Measurements from ENCODE around the gene HES4.

The HES4 gene, protein sequence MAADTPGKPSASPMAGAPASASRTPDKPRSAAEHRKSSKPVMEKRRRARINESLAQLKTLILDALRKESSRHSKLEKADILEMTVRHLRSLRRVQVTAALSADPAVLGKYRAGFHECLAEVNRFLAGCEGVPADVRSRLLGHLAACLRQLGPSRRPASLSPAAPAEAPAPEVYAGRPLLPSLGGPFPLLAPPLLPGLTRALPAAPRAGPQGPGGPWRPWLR

DNA sequence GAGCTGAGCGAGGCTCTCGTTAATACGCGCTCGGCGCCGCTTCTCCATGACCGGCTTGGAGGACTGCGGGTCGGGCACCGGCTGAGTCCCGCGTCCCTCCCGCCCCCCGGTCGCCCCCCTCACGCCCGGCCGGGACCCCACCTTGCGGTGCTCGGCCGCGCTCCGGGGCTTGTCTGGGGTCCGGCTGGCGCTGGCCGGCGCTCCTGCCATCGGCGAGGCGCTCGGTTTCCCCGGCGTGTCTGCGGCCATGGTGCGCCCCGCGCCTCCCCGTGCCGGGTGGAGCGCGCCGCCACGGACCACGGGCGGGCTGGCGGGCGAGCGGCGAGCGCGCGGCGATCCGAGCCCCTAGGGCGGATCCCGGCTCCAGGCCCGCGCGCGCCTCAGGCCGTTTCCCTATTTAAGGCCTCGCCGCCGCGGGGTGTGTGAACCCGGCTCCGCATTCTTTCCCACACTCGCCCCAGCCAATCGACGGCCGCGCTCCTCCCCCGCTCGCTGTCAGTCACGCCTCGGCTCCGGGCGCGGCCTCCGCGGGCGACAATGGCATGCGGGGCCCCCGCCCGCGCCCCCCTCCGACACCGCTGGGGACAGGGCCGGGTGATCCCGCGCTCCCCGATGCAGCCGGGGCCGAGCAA, at the start of gene HES4:
Gene HES4 (minus strand): TSS at position 373 of the 632 bp plus-strand sequence. CDS start 124 bp downstream, at position 249.
- peak; percentile 51 for DNase-seq (ENCODE audit: low read depth)

DNA sequence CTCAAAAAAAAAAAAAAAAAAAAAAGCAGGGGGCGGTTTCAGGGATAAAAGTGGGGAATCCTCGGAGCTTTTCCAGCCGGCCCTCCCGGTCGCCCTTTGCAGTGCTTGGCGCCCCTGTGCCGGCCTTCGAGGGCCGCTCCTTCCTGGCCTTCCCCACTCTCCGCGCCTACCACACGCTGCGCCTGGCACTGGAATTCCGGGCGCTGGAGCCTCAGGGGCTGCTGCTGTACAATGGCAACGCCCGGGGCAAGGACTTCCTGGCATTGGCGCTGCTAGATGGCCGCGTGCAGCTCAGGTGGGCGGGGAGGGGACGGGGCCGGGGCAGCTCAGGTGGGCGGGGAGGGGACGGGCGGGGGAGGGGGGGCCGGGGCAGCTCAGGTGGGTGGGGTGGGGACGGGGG, 48.9 kb upstream of the HES4 start:
- no peak for DNase-seq (ENCODE audit: low read depth)

DNA sequence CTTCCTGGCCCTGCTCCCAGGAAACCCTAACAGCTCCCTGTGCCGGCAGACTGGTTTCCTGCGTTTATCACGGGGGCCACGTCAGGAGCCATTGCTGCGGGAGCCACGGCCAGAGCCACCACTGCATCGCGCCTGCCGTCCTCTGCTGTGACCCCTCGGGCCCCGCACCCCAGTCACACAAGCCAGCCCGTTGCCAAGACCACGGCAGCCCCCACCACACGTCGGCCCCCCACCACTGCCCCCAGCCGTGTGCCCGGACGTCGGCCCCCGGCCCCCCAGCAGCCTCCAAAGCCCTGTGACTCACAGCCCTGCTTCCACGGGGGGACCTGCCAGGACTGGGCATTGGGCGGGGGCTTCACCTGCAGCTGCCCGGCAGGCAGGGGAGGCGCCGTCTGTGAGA, 48.1 kb upstream of the HES4 start:
- no peak for DNase-seq (ENCODE audit: low read depth)

DNA sequence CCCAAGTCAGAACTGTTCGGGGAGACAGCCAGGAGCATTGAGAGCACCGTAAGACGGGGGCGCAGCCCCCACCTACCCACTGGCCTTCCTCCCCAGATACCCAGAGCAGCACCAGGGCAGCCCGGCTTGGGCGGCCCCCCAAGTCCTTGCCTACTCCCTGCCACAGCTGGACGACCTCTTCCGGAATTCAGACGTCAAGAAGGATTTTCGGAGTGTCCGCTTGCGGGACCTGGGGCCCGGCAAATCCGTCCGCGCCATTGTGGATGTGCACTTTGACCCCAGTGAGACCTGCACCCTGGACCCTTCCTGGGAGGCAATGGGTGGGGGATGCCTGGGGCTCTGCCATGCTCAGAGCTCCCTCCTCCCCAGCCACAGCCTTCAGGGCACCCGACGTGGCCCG, 47.5 kb upstream of the HES4 start:
- DNase-seq (ENCODE audit: low read depth) = no peak

DNA sequence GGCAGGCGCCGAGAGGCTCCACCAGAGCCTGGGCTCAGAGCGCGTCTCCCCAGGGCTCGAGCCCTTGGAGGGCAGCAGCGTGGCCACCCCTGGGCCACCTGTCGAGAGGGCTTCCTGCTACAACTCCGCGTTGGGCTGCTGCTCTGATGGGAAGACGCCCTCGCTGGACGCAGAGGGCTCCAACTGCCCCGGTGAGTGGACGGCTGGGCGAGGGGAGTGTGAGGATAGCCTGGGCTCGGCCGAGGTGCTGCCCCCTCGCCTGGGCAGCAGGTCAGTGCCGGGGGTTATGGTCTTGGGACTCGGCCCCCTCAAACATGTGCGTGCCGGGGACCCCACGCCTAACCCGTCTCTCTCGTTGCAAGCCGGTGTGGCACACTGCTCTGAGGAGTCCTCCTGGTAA, 46.9 kb upstream of the HES4 start:
- no peak for DNase-seq (ENCODE audit: low read depth)

DNA sequence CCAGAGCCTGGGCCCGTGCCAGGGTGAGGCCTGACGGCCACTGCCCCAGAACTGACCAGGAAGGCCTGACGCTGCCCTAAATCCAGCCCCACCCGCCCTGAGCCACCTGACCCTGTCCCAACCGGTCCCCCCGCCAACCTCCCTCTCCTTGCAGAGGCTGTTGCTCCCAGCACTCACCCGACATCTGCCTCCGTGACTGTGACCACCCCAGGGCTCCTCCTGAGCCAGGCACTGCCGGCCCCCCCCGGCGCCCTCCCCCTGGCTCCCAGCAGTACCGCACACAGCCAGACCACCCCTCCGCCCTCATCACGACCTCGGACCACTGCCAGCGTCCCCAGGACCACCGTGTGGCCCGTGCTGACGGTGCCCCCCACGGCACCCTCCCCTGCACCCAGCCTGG, 46.3 kb upstream of the HES4 start:
- DNase-seq (ENCODE audit: low read depth) = no peak

DNA sequence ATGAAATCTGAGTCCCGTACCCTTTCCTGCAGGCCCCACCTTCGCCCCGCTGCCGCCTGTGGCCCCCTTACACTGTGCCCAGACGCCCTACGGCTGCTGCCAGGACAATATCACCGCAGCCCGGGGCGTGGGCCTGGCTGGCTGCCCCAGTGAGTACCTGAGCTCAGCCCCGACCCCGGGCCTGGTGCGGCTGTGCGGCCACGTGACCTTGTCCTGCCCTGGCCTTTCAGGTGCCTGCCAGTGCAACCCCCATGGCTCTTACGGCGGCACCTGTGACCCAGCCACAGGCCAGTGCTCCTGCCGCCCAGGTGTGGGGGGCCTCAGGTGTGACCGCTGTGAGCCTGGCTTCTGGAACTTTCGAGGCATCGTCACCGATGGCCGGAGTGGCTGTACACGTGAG, 45.2 kb upstream of the HES4 start:
- no peak for DNase-seq (ENCODE audit: low read depth)

DNA sequence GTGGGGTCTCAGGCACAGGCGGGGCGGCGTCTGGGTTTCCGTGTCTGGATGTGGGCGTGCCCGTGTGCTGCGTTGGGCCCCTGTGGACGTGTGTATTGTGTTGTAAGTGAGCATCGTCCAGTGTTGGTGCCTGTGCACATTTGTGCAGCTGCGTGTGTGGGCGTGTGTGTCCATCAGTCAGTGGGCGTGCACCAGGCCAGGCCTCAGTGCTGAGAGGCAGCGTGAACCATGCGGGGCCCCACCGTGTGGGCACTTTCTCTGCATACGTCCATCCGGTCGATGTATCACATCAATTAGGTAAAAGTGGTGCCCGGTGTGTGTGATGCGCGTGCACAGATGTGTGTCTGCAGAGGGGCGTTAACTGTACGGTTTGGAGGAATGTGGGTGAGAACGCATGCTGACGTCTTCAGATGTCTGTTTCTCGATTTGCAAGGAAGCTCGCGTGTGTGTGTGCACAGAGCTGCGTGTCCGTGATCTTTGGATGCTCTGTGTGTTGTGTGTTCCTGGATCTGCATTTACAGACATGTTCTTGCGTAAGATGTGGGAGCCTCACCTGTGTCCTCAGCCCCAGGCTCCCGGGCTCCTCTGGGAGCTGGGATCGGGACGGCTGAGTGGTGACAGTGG, 44.7 kb upstream of the HES4 start:
- no peak for DNase-seq (ENCODE audit: low read depth)

DNA sequence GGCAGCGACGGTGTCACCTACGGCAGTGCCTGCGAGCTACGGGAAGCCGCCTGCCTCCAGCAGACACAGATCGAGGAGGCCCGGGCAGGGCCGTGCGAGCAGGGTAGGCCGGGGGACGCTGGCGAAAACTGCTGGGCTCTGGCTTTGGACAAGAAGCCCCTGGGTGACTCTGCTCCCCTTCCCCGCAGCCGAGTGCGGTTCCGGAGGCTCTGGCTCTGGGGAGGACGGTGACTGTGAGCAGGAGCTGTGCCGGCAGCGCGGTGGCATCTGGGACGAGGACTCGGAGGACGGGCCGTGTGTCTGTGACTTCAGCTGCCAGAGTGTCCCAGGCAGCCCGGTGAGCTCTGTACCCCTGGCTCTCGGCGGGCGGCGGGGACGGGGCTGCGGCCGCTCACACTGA, 44.0 kb upstream of the HES4 start:
- DNase-seq (ENCODE audit: low read depth) = no peak

DNA sequence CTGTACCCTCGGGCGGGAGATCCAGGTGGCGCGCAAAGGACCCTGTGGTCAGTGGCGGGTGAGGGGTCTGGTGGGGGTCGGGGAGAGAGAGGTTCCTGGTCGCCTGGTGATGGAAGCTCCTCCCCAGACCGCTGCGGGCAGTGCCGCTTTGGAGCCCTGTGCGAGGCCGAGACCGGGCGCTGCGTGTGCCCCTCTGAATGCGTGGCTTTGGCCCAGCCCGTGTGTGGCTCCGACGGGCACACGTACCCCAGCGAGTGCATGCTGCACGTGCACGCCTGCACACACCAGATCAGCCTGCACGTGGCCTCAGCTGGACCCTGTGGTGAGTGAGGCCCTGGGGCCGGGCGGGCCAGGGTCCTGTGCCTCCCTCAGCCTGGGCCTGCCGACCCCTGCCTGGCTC, 43.5 kb upstream of the HES4 start:
- no peak for DNase-seq (ENCODE audit: low read depth)

DNA sequence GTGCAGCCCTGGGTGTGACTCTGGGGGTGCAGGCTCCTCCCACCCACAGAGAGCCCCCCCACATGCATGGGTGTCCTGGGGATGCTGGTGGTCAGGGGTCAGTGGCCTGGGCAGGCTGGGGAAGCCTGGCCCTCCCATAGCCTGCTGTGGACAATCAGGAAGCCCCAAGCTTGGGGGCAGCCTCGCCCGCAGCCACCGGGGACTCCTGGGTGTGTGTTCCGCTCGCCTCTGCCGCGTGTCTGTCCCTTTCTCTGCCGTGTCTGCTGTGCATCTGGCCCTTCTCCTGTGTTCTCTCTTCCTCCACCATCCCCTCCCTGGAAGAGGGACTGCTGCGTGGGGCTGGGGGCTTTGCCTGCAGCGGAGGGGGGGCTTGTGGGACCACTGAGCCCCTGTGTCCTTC, 42.9 kb upstream of the HES4 start:
- no peak for DNase-seq (ENCODE audit: low read depth)

DNA sequence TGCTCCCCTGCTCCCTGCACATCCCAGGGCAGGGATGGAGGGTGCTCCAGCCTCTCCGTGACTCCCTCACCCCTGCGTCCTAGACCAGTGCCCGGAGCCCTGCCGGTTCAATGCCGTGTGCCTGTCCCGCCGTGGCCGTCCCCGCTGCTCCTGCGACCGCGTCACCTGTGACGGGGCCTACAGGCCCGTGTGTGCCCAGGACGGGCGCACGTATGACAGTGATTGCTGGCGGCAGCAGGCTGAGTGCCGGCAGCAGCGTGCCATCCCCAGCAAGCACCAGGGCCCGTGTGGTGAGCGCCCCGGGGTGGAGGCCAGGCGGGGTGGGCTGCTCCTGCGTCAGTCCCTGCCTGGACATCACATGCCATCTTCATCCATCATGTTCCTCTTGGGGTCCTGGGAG, 42.0 kb upstream of the HES4 start:
- DNase-seq (ENCODE audit: low read depth) = no peak

DNA sequence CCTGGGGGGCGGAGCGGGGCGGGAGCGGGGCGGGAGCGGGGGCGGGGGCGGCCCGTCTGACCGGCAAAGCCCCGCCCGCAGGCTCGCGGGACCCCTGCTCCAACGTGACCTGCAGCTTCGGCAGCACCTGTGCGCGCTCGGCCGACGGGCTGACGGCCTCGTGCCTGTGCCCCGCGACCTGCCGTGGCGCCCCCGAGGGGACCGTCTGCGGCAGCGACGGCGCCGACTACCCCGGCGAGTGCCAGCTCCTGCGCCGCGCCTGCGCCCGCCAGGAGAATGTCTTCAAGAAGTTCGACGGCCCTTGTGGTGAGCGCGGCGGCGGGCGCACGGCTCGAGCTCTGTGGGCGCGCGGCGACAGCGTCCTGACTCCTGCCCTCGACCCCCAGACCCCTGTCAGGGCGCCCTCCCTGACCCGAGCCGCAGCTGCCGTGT, 41.2 kb upstream of the HES4 start:
- DNase-seq (ENCODE audit: low read depth) = no peak

DNA sequence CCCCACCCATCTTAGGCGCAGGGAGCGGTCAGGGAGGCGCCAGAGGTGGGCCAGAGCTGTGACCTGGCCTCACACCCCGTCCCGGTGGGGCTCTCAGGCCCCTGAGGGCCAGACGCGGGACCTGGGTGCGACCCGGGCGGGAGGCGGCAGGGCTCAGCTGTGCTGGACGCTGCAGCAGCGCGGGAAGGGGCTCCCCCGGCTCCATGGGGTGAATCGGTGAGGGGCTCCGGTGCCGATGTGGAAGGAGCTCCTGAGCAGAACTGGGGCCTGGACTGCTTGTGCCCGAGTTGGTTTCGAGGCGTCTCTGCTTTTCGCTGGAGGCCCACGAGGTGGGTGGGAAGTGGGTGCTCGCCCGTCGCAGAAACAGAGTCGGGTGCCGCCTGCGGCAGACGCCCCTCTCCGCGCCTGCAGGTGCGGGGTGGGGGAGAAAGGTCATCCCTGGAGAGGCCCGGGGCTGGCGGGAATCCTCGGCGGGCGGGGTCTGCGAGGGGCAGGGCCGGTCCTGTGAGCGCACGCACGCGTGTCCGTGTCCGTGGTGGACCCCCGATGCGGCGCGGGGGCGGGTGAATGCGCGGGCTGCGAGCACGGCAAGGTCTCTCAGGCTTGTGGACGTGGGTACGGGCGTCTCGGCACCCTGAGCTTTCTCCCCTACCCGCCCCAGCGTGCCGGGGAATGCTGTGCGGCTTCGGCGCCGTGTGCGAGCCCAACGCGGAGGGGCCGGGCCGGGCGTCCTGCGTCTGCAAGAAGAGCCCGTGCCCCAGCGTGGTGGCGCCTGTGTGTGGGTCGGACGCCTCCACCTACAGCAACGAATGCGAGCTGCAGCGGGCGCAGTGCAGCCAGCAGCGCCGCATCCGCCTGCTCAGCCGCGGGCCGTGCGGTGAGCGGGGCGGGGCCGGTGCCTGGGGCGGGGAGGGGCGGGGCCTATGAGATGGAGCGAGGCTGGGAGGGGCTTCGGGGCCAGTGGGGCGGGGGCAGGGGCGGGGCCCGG, 40.4 kb upstream of the HES4 start:
- peak; percentile 73 for DNase-seq (ENCODE audit: low read depth)

DNA sequence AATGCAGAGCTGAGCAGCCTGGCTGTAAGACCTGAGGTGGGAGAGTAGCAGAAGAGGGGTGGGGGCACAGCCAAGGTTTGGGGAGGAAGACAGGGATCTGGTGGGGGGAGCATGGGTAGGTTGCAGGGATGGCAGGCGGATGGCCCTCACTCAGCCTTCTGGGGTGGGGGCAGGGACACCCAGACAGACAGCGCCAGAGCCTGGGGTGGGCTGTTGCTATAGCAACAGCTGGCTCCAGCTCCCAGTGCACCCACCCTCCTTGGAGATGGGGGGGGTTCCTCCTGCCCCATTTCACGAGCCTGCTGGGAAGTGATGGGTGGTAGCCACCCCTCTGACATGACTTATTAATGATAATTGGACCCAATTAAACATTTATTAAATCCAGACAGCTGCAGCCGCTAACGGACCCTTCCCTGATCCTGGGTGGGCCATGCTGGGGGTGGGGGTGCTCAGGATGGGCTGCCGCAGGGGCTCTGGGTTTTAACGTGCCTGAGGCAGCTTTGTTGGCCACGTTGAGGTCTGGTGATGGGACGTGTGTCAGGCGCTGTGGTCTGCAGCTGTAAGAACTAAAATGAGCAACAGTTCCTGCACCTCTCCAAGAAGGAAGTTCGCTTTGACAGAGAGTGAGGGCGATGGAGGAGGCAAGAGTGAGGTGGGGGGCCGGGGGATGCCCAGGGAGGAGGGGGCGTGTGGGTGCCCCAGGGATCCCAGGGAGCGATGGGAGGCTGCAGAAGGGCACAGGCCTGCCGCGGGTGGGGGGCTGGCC, 39.4 kb upstream of the HES4 start:
- DNase-seq (ENCODE audit: low read depth) = no peak

DNA sequence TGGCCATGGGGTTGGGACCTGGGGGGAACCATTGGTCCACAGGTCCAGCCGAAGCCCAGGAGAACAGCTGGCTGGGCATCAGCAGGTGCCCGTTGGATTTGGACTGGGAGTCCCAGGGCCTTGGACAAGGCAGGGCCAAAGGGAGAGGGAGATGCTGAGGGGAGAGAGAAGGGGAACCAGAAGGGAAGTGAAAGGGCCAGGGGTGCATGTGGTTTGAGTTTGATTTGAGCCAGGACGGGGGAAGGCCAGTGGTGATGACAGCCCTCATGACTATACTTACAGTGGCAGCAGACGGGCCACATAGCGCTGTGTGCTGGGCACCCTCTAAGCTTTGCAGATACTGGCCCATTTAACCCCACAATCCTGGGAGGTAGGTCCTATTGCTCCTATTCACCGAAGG, 38.8 kb upstream of the HES4 start:
- no peak for DNase-seq (ENCODE audit: low read depth)

DNA sequence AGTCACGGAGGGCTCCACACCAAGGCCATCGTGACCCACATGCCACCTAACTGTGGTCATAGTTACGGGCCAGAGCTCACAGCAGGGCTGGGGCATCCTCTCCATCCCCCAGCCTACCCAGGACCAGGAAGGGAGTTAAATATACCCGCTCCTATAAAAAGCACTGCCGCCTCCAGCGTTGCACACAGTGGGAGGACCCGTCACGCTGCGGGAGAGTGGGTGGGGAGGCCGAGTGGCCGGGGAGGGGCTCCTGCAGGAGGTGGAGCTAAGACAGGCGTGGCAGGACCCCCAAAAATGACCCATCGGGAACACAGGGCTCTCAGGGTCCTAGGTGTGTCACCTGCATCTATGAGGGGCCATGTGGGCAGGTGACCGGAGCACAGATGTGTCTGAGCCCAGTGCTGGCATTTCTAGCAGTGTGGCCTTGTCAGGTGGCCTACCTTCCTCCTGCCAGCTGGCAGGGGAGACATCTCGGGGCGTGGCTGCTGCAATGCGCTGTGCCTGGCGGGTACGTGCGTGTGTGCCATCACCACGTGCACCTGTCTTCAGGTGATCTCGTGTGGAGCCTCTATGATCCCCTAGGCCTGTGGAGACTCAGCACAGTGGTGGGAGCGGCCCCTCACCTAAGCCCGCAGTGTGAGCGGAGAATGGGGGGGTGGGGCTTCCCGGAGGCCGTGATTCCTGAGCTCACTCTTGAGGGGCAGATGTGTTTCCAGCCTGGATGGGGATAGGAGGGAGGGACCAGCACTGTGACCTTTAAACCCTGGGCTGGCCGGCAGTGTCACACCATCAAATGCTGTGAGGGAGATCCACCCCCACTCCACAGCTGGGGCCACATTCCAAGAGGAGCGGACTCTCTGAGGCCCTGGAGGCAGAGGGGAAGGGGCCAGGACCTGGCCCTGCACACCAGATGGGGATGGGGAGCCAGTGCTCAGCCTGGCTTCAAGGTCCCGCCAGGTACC, 37.8 kb upstream of the HES4 start:
- DNase-seq (ENCODE audit: low read depth) = no peak

DNA sequence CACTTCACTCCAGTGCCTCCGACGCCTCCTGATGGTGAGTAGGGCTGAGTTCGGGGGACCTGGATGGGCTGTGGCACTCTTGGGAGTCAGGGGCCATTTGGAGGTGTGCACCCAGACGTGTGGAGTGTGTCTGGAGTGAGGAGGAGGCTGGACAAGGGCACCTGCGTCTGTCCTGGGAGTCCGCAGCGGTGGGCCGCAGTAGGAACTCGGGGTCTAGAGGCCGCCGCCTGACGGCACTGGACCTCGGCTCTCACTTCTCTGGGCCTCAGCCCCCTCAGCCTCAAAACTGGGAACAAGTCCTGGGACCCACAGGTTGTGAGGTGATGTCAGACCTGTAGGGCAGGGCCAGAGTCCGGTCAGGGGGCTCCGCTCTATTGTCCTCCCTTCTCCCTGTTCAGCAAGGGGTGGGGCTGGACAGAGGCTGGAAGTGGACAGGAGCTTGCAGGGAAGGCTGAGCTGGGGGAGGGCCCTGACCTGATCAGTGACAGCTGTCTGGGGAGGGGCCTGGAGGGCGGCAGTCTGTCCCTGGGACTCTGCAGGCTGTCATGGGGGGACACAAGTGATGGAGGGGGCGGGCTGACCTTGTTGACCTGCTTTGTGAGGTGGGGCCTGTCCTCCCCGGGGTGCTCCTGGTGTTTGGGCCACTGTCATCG, 35.5 kb upstream of the HES4 start:
- DNase-seq (ENCODE audit: low read depth) = no peak

DNA sequence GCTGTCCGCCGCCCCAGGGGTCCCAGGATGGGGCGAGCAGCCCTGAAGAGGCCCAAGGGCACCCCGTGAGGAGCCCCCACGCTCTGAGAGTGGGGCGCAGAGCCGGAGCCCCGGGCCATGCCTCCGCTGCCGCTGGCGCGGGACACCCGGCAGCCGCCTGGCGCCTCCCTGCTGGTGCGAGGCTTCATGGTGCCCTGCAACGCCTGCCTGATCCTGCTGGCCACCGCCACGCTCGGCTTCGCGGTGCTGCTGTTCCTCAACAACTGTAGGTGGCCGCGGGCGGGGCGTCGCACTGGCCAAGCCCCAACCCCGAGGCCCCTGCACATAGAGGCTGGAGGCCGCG, 34.5 kb upstream of the HES4 start:
- DNase-seq (ENCODE audit: low read depth) = no peak

All from T-helper 22 cell (primary cell).